HEK293T (cell line): ENCODE results near the gene CYP11A1.

Experiments used
- CTCF ChIA-PET: fragments of 350-600 bp; formaldehyde crosslinking; extraction: SDS; loops from one replicate; lab custom pipeline; 2021; ENCODE audit warnings: antibody characterized with exemption, inconsistent platforms; lab: Yijun Ruan, JAX
- POLR2A ChIA-PET: fragments of 350-600 bp; formaldehyde crosslinking; extraction: SDS; loops from one replicate; lab custom pipeline; 2020; ENCODE audit warnings: antibody characterized with exemption, inconsistent platforms; lab: Yijun Ruan, JAX
- DNase-seq: peaks from one replicate; pipeline ENCODE4 v3.0.0; 2012; ENCODE audit warnings: mixed read lengths; ENCODE audit errors: extremely low spot score
- ARNT ChIP-seq: fragments of 450-650 bp; IDR thresholded peaks from 2 replicates; pipeline ENCODE4 v1.6.1; 2017; ENCODE audit warnings: mild to moderate bottlenecking
- BHLHE40 ChIP-seq: fragments of 450-650 bp; IDR thresholded peaks from 2 replicates; pipeline ENCODE4 v1.6.1; 2016; ENCODE audit warnings: mild to moderate bottlenecking, moderate library complexity, borderline replicate concordance
- CTBP1 ChIP-seq: fragments of 450-650 bp; IDR thresholded peaks from 2 replicates; pipeline ENCODE4 v1.6.1; 2016; ENCODE audit warnings: borderline replicate concordance
- ELF4 ChIP-seq: fragments of 450-650 bp; IDR thresholded peaks from 2 replicates; pipeline ENCODE4 v1.6.1; 2017; ENCODE audit warnings: antibody characterized with exemption
- FOXA1 ChIP-seq: fragments of 450-650 bp; IDR thresholded peaks from 2 replicates; pipeline ENCODE4 v1.6.1; 2016; ENCODE audit warnings: mild to moderate bottlenecking
- FOXK2 ChIP-seq: fragments of 450-650 bp; IDR thresholded peaks from 2 replicates; pipeline ENCODE4 v1.6.1; 2016; ENCODE audit warnings: mild to moderate bottlenecking
- FOXM1 ChIP-seq: fragments of 450-650 bp; IDR thresholded peaks from 2 replicates; pipeline ENCODE4 v1.6.1; 2017; ENCODE audit warnings: mild to moderate bottlenecking, borderline replicate concordance
- HDGF ChIP-seq: fragments of 450-650 bp; IDR thresholded peaks from 2 replicates; pipeline ENCODE4 v1.6.1; 2017; ENCODE audit warnings: antibody characterized with exemption, borderline replicate concordance
- L3MBTL2 ChIP-seq: fragments of 450-650 bp; conservative IDR thresholded peaks from 2 replicates; pipeline ENCODE4 v1.6.1; 2016; ENCODE audit warnings: mild to moderate bottlenecking
- LEF1 ChIP-seq: fragments of 450-650 bp; IDR thresholded peaks from 2 replicates; pipeline ENCODE4 v1.6.1; 2017; ENCODE audit warnings: mild to moderate bottlenecking, borderline replicate concordance
- NFRKB ChIP-seq: fragments of 450-650 bp; IDR thresholded peaks from 2 replicates; pipeline ENCODE4 v1.6.1; 2016; ENCODE audit warnings: mild to moderate bottlenecking, moderate library complexity
- SP1 ChIP-seq: fragments of 450-650 bp; IDR thresholded peaks from 2 replicates; pipeline ENCODE4 v1.6.1; 2017
- SUZ12 ChIP-seq: fragments of 450-650 bp; IDR thresholded peaks from 2 replicates; pipeline ENCODE4 v1.6.1; 2016; ENCODE audit warnings: mild to moderate bottlenecking
- TARDBP ChIP-seq: fragments of 450-650 bp; IDR thresholded peaks from 2 replicates; pipeline ENCODE4 v1.6.1; 2016
- ZNF384 ChIP-seq: fragments of 450-650 bp; IDR thresholded peaks from 2 replicates; pipeline ENCODE4 v1.6.1; 2016
- TF ChIP-seq, protein P1 (sequence below): fragments of 450-650 bp; IDR thresholded peaks from 2 replicates; pipeline ENCODE4 v1.6.1; 2016

CYP11A1 gene

DNA sequence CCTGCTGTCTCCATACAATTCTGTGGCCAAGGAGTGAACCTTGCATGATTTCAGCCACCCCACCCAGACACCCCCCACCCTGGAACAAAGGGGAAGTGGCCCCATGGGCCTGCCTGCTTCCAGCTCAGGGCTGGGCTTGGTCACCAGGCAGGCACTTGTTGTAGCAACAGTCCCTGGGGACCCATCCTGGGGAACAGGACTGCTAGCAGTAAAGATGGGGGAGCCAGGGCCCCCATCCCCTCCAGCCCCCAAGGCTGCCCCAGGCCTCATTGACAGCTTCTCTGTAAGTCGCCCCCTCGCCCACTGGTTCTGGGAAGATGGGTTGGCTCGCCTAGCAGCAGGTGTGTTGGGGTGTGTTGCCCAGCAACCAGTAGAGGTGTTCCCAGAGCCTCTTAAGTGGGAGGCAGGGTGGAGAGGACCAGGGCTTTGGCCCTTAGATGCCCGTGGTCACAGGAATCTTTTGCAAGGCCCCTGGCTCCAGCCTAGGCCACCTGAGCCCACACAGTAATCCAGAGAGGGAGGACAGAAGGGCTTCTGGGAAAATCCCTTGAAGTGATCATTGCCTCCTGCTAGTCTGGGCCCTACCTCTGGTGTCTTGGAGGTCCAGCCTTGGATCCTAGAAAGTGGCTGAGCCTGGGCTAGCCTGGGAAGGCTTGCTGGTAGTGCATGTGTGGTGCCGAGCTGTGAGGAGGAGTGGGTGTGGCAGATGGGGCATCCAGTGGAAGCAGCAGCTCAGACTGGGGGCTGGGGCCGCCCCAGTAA is 48.9 kb downstream of the CYP11A1 start:
- DNase-seq: no peak
- CTCF ChIA-PET: interaction anchor here (1.0 to 5.4 kb wide), 3 partner anchors 9 to 190 kb away, joined by 4 to 97 read pairs (median 7); no protein-coding TSS in a partner anchor
- POLR2A ChIA-PET: no interaction called here

DNA sequence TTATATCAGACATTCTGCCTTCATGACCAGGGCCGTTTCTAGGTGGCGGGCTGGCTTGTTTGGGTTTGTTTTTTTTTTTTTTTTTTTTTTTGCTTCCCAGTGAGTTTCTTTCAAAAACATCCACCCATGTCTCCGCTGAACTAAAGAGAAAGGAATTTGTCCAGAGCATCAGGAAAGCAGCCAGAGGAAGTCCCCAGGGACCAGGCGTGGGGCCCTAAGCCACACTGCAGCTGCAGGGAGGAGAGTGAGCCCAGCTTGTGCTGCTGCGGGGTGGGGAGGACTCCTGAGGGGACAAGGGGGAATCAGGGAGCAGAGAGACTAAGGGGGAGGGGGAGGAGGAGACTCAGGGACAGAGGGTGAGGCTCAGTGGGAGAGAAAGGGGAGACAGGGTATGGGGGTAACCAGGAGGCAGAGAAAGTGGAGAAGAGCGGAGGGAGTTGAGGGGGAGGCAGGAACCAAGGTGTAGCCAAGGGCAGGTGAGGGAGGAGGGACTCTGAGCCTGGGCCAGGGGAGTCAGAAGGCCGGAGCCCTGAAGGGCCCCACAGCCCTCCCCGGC is 49.5 kb downstream of the CYP11A1 start:
- ChIA-PET POLR2A (no interaction called here), CTCF (interaction anchor here (1.0 to 1.7 kb wide), 2 partner anchors 10 to 190 kb away, joined by 4 to 7 read pairs; no protein-coding TSS in a partner anchor)
- DNase-seq: no peak
- TF ChIP-seq LEF1 (no peak), TARDBP (no peak), FOXA1 (no peak), CTBP1 (no peak), BHLHE40 (no peak)

More for the DNA sequence above, 48.9 kb downstream of the CYP11A1 start:
- TF ChIP-seq BHLHE40: no peak
- TF ChIP-seq, protein P1, sequence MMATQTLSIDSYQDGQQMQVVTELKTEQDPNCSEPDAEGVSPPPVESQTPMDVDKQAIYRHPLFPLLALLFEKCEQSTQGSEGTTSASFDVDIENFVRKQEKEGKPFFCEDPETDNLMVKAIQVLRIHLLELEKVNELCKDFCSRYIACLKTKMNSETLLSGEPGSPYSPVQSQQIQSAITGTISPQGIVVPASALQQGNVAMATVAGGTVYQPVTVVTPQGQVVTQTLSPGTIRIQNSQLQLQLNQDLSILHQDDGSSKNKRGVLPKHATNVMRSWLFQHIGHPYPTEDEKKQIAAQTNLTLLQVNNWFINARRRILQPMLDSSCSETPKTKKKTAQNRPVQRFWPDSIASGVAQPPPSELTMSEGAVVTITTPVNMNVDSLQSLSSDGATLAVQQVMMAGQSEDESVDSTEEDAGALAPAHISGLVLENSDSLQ: no peak
- no peak for TF ChIP-seq HDGF
- TF ChIP-seq ZNF384: no peak
- TF ChIP-seq SP1: no peak
- no peak for TF ChIP-seq ARNT
- TF ChIP-seq FOXA1: no peak
- TF ChIP-seq ELF4: no peak
- no peak for TF ChIP-seq TARDBP
- TF ChIP-seq FOXK2: no peak
- TF ChIP-seq CTBP1: no peak
- TF ChIP-seq LEF1: no peak
- TF ChIP-seq L3MBTL2: no peak

DNA sequence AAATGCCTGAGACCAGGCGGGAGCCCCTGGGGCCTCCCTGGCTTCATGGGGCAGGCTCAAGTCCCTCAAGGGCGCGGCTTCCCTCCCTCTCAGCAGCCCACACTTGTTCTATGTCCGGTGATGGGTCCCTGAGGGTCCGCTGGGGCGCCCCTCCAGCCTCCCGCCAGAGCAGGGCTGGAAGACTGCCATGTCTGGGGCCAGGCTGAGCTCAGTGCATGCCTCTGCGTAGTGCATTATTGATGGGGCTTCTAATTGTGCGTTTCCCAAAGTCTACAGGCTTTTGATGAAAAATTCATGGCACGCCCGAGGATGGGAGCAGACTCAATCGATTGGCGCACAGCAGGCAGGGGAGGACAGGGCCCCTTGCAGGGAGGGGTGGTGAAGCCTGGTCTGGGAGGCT is 51.3 kb downstream of the CYP11A1 start:
- no peak for DNase-seq
- POLR2A ChIA-PET: no interaction called here
- TF ChIP-seq ELF4: no peak
- TF ChIP-seq BHLHE40: no peak
- no peak for TF ChIP-seq ARNT
- TF ChIP-seq CTBP1: no peak
- no peak for TF ChIP-seq FOXA1
- no peak for TF ChIP-seq ZNF384
- TF ChIP-seq NFRKB: no peak
- no peak for TF ChIP-seq FOXK2
- TF ChIP-seq FOXM1: no peak
- no peak for TF ChIP-seq LEF1
- no peak for TF ChIP-seq L3MBTL2
- no peak for TF ChIP-seq SP1
- TF ChIP-seq, protein P1: no peak
- TF ChIP-seq SUZ12: no peak
- TF ChIP-seq TARDBP: no peak
- TF ChIP-seq HDGF: no peak
- CTCF ChIA-PET: interaction anchor here (1.6 kb wide), 1 partner anchor 9 kb away, joined by 5 read pairs; no protein-coding TSS in a partner anchor

DNA sequence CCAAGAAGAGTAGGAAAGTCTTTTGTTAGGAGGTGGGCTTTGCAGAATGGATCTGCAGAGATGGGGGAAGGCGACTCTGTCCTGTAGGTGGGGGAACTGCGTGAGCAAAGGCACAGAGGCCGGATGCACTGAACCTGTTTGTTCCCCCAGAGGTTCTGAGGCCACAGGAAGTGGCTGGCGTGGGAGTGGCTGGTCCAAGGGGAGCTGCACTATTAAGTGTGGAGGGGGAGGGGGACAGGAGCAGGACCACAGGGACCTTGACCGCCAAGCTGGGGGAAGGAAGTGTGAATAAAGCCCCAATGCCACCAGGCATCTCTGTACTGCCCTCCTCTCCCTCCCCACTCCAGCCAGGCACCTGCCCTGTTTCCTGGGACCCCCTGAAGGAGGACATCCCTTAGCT is 51.8 kb downstream of the CYP11A1 start:
- TF ChIP-seq ELF4: no peak
- TF ChIP-seq SP1: no peak
- no peak for TF ChIP-seq ZNF384
- TF ChIP-seq SUZ12: no peak
- DNase-seq: no peak
- POLR2A ChIA-PET: no interaction called here
- CTCF ChIA-PET: interaction anchor here (1.6 kb wide), 1 partner anchor 8 kb away, joined by 5 read pairs; no protein-coding TSS in a partner anchor

DNA sequence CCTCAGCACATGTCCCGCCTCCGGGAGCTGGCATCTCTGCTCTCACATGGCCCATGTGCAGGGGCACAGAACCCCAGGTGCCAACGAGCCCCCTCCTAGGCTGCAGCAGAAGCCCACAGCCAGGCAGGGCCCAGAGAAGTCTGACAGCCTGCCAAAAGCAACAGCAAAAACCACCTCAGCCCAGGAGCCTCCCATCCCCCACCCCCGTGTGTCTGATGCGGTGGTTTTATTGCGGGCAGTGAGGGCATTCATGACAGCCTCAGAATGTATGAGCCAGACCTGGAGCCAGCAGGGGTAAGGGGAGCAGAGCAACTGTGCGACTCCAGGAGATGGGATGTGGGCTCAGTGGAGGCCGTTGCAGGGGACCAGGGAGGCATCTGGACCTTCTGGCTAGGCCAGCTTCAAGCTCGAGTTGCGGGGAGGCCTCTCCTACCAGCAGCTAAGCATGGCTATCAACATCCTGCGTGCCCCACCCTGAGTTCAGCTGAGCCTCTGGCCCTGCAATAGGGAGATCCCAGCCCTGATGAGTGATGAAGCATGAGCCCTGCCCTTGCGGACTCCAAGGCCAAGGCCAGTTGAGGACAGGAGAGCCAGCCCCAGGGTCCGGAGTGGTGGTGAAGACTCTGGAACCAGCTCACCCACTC is 52.5 kb downstream of the CYP11A1 start:
- CTCF ChIA-PET: interaction anchor here (1.6 kb wide), 1 partner anchor 8 kb away, joined by 5 read pairs; no protein-coding TSS in a partner anchor
- POLR2A ChIA-PET: no interaction called here
- TF ChIP-seq NFRKB: no peak
- TF ChIP-seq, protein P1: no peak
- no peak for TF ChIP-seq LEF1
- no peak for TF ChIP-seq FOXM1
- TF ChIP-seq L3MBTL2: no peak
- TF ChIP-seq SP1: no peak
- no peak for TF ChIP-seq TARDBP
- TF ChIP-seq ZNF384: no peak
- no peak for TF ChIP-seq FOXK2
- no peak for TF ChIP-seq HDGF
- TF ChIP-seq ARNT: no peak
- no peak for TF ChIP-seq SUZ12
- TF ChIP-seq BHLHE40: no peak
- TF ChIP-seq CTBP1: no peak
- TF ChIP-seq FOXA1: no peak
- TF ChIP-seq ELF4: no peak
- no peak for DNase-seq

DNA sequence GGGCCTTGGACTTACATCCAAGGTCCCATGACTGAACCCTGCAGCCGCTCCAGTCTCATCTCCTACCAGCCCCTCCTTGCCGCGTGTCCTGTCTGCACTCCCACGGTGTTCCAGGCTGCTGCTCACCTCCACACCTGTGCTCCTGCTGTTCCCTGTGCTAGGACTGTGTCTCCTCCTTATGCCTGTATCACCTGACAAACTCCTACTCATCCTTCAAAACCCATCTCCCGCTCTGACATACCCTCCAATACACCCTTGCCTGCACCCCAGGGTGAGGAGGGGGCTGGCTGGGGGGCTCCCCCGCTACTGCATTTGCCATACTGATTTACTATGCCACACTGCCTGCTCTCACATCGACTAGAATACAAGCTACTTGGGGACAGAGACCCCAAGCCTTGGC is 53.6 kb downstream of the CYP11A1 start:
- POLR2A ChIA-PET: no interaction called here
- no peak for DNase-seq
- CTCF ChIA-PET: interaction anchor here (1.2 kb wide), 1 partner anchor 8 kb away, joined by 3 read pairs; no protein-coding TSS in a partner anchor
- no peak for TF ChIP-seq ARNT
